ENCODE results near the gene COL12A1.

Gene COL12A1

DNA sequence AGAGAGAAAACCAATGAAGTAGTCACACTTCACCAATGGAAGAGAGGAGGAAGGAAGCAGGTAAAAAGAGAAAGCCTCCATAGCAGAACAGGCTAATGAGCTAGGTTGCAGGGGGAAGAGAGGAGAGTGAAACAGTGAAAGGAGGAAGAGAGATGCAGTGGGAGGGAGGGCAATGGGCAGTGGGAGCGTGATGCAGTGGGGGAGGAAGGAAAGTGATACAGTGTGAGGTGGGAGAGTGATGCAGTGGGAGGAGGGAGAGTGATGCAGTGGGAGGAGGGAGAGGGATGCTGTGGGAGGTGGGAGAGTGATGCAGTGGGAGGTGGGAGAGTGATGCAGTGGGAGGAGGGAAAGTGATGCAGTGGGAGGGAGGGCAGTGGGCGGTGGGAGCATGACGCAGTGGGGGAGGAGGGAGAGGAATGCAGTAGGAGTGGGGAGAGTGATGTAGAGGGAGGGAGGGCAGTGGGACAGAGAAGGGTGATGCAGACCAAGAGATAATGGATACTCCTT lies 29.7 kb downstream of the COL12A1 start:
- no peak for FAIRE-seq

- FAIRE-seq = peak; percentile 35
Measured at GRCh38 chr6:75171986-75172385, 33.9 kb downstream of the COL12A1 start.

DNA sequence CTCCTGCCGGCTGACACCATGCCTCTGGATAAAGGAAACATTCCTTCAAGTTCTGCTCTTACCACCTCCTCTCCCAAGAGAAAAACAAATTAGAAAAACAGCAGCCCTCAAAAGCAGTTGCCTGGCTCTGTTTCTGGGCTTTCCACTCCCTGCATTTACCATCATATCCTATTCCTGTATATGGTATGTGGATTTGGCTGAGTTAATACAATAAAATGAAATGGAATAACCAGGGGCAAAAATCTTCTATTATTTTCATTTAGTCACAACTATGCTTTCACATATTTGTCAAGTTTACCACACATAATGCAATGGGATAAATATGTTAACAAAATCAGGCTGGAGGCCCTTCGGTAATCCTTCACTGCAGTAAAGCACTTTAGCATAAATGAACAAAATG lies 34.3 kb downstream of the COL12A1 start:
- peak; percentile 31 for FAIRE-seq

GRCh38 chr6:75170691-75171560 lies 34.9 kb downstream of the COL12A1 start:
- FAIRE-seq = peak; percentile 8

DNA sequence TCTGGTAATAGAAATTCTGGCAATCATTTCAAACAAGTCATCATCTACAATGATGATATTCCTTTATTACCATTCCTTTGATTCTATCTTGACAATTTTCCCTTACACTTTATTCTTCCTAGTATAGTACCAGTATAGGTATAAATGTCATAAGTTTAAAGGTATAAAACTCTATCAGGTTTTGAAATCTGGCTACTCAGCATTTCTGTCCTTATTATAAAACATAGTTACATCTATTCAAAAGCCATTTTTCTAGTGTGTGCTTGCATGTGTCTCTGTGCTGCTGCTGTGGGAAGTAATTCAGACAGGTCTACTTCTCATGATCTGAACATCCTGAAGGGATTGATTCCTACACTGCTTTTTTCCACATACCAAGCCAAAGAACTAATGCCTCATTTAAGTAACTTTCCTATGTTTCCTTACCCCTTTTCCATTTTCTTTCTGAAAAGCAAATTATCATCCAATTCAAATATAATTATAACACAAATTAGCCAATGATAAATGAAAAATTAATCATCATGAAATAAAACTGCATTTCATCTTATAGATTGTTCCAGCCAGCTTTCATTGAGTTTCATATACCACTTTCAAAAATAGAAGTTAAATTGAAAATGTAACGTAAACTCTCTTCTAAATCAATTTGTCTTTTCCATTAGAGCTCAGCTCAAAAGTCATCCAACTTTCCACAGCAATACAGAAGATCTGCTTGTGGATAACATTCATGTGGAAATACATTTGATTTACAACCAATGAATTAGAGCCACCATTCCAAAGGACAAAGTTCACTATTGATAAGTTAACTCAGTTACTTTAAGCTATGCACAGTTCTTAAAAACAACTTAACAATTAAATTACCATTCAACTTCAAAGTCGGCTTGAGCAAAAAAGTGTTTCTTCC lies 35.9 kb downstream of the COL12A1 start:
- no peak for FAIRE-seq

- FAIRE-seq = no peak
Measured at GRCh38 chr6:75167851-75168250, 38.0 kb downstream of the COL12A1 start.

GRCh38 chr6:75167325-75167724 lies 38.5 kb downstream of the COL12A1 start:
- peak; percentile 53 for FAIRE-seq

- FAIRE-seq = peak; percentile 29
Measured at GRCh38 chr6:75166773-75167172, 39.1 kb downstream of the COL12A1 start.

DNA sequence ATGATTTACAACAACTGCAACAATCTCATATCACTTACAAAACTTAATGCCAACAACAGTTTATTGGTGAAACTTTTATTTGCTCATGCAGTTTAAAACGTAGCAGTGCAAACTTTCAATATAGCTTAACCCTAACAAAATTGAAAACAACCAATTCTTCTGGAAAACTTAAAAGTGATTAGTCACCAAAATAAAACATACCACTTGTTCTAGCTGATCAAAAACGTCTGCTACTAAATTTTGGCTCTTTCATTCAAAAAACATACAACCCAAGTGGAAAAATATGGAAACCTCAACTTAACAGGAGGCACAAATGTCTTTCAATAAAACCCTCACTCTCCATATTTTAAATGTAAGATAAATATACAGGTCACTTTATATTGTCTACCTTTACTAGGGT lies 39.6 kb downstream of the COL12A1 start:
- peak; percentile 37 for FAIRE-seq

GRCh38 chr6:75158176-75158575 lies 47.7 kb downstream of the COL12A1 start:
- no peak for FAIRE-seq

DNA sequence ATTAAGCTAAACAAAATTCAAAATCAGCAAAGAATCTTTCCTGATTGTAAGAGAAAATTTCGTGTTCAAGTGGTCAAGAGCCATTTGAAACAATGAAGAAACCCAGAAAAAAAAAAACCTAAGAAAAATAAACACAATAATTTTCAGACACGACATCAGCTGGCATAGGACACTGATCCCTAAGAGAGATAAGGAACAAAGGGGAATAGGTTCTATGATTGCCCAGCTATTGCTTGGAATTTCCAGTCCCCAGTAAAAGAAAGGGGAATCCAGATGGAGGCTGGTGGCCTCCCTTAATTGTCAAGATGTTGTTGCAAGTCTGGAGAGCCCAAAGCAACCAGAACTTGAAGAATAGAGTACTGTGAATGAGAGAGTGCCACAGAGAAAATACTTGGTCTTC lies 48.5 kb downstream of the COL12A1 start:
- no peak for FAIRE-seq

- FAIRE-seq = no peak
Measured at GRCh38 chr6:75156186-75156878, 49.5 kb downstream of the COL12A1 start.

GRCh38 chr6:75155631-75156030 lies 50.2 kb downstream of the COL12A1 start:
- no peak for FAIRE-seq

DNA sequence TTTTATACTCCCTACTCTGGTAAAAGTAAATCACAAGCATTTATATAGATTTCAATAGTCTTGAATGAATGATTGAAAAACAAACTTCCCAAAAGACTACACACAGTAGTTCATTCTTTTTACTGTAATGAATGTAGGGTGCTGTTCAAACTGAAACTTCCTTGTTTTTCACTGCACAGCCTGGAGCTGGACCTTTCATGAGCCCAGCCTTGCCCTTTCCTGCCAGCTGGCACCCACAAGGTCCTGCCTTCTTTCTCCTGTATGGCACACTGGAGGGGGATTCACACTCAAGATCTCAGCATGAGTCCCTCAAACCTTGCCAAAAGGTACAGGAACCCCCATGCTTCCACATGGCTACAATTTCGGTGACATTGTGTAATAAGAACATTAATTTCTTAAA lies 50.9 kb downstream of the COL12A1 start:
- no peak for FAIRE-seq

DNA sequence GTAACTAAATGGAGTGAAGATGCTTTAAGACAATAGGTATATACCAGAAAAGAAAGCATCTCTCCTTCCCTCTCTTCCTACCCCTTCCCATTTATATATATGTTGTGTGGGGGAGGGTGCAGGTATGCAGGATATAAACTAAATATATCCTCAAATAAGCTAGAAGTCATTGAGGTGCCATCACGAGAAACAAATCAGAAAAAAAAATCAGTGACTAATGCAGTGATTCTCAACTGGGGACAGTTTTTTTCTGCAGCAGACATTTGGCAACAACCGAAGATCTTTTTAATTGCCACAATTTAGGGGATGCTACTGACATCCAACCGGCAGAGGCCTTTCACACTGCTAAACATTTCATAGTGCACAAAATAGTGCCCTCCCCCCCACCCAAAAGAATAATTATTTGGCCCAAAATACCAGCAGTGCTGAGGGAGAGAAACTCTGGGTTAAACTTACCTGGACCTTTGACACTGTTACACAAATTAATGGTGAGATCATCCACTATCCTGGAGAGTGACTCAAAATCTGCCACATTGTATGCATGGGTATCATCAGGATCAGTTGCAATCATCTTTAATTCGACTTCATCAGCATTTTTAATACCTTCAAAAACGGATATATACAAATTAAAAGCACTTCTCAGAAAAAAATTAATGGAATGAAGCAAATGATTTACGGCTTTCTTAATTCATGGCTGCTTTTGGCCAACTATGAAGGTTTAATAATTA lies 55.0 kb downstream of the COL12A1 start:
- FAIRE-seq = no peak

DNA sequence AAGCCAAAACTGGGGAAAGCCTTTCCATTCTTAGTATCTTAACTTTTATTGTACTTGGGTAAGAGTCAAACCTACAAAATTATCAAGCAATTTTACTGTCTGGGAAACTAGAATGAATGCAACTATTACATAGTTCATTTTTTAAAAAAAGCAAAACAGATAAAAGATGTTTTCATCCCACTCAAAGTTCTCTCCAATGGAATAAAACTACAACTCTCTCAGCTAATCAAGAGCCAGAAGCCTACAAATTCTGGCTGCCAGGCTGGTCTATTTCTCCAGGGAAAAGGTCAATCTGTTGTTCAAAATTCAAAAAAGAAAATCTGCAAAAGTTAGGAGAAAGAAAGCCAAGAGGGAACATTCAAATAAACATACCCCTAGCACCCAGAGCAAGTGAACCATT lies 56.2 kb downstream of the COL12A1 start:
- FAIRE-seq = peak; percentile 90

GRCh38 chr6:75149240-75149639 lies 56.6 kb downstream of the COL12A1 start:
- no peak for FAIRE-seq

DNA sequence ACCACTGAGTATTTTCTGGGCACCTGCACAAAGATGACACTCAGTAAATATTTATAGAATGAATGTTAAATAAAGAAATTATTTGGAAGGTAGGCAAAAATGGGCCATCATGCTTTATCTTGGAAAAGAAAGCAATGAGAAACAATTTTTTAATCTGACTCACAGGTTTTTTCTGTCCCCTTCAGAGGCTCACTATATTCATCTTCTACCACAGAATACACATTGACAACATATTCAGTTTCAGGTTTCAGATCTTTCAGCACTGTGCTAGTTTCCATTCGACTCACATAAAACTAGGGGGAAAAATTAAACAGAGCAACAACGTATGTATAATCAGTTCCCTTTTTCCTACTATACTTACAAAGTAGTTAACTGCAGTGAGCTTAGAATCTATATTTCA lies 58.3 kb downstream of the COL12A1 start:
- FAIRE-seq = no peak

DNA sequence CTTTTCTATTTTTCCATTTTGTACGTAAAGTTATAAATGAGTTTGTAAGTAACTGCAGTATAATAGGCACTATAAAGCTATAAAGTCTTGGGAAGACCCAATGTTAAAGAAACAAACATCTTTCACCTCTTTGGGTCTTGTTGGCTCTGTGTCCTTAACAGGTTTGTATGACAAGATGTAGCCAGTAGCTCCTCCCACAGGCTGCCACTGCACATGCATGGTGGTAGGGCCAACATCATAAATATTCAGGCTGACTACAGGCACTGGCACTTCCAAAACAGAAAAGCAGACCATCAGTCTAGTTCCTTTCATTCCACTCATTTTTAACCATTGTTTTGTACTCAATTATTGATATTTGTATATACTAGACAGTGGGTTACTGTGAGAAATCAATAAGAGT lies 59.9 kb downstream of the COL12A1 start:
- no peak for FAIRE-seq

DNA sequence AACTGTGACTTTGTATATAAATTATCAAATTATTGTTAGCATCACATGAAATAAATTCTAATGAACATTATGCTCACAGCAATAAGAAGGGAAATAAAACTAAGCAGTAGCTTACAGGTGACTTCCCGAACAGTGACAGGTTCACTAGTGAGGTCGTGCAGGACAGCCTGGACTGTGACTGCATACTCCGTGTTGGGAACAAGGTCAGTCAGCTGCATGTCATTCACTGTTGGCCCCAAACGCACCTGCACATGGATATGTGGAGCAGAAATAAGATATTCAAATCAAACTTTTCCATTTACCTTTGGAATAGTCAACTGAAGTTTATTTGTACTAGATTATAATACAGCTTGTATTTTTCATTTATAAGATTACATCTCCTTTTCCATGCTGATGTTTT lies 60.6 kb downstream of the COL12A1 start:
- FAIRE-seq = no peak

- FAIRE-seq = no peak
Measured at GRCh38 chr6:75144386-75144785, 61.5 kb downstream of the COL12A1 start.

- FAIRE-seq = peak; percentile 85
Measured at GRCh38 chr6:75143191-75143590, 62.7 kb downstream of the COL12A1 start.

Measured in endometrium (tissue), 2 donors.